NCI-H446 (cell line): ENCODE data around the gene LRPAP1.

Experiments used
- DNase-seq, 2 experiments: peaks; one replicate each; lab custom pipeline; 2025; lab: John Stamatoyannopoulos, UW

LRPAP1 gene

GRCh38 chr4:3531318-3531878 lies 824 bp downstream of the LRPAP1 start:
- DNase-seq, result no peak

DNA sequence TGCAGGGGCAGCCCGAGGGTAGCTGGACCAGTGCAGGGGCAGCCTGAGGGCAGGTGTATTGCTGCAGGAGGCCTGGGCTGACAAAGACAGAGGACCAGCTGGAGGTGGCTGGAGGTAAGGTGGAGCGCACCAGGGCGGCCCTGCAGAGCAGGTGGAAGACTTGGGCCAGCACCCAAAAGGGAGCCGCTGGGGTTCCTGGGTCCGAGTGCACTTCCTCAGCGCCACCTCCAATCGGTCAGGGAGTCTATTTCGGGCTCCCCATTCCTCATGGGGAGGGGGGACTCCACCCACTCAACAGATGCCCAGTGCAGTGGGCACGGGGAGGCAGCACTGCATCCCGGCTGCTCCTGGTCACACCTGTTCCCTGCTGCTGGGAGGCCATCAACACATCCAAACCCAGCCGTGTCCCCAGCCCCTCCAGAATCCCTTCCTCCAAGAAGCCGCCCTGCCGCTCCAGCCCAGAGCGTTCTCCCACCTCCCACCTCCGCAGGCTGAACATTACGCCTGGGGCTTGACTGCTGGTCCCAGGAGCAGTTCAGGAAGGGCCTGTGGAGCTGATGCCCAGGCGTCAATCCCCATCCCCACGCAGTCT lies 1.5 kb downstream of the LRPAP1 start:
- DNase-seq, result no peak

DNA sequence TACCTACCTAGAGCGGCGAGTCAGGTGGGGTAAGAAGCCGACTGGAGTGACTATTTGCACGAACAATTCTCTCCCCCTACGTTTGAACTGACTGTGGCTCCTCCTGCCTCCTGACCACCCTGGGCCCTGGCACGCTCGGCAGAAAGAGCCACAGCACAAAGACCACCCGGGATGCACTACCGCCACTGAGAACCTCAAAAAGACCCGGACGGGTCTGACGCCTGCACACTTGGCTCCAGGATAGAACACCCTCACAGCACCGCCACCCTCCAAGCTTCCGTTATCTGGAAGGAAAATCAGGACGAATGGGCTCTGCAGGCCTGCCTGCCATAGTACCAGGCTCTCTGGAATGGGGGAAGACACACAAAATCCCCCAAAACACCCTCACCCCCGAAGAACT lies 2.2 kb downstream of the LRPAP1 start:
- DNase-seq, result no peak

GRCh38 chr4:3529363-3529762 lies 2.9 kb downstream of the LRPAP1 start:
- DNase-seq, result no peak

DNA sequence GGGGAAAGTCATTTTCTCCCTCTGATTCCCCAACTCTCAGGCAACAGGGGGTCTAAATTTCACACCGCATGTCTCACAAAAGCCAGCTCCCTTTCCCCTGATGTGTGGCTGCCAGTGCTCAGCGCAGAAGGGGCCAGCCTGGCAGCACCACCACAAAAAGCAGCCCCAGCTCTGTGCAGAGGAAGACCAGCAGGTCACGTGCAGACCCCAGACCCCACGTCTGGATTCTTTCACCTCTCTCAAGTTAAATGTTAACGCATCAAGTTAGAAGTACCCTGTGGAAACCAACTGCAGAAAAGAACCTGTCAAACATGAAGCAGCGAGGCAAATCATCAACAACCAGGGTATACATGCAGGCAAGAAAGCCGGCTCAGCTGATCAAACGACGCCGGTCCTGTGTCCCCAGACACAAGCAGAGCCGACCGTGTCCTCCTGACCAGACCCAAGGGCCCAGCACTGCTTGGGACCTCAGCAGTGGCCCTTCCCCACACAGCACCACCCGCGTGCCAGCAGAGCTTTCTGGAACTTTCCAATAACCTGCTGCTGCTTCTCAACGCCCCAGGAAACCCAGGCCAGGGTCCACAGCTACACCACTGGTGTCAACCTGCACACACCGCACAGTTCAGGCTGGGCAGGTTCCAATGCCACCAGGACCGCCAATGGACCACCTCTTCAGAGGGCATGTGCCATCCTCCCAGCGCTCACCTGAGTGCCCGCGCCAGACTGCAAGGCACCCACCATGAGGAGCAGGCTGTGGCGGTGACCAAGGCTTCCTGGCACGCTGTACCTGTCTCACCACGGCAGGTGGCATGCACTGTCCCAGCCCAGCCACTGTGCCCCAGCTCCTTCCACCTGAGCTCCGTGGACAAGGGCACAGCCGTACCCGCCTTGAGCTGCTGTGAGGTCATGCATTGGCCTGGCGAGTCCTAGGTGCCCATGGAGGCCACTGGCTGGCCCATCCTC lies 4.0 kb downstream of the LRPAP1 start:
- no peak for DNase-seq

DNA sequence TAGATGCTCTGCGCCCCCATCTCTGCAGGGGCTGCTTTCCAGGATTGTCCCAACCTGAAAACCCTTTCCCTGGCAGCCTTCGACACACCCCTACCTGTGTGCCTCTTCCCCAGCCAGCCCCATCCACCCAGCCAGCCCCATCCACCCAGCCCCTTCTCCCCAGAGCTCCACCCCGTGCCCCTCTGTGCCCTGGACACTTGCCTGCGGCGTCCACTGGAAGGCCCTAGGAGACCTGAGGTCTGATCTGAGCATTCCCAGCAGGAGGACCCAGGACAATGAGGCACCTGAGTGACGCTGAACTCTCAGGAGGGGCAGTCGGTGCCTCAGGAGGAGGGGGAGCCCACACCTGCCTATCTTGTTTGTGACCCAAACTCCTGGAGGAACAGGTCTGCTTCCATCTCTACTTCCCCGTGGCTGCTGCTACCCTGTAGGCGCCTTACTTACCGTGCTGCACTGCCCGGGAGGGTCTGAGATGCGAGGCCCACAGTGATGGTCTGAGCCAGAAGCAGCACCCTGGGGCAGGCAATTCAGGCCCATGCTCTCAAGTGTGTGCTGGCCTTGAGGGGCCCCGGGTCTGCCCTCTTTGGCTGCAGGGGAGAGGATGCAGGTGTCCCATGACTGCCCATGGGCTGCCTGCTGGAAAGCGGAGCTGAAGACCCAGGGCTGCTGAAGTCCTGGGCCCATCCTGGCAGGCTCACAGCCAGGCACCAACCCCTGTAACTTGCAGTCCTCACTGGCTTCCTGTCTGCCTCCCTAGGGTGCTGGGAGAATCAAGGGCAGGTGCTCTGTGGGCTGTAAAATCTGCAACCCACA lies 4.9 kb downstream of the LRPAP1 start:
- no peak for DNase-seq

GRCh38 chr4:3526456-3526855 lies 5.8 kb downstream of the LRPAP1 start:
- no peak for DNase-seq

- no peak for DNase-seq
These were observed 6.4 kb downstream of the LRPAP1 start for GRCh38 chr4:3525532-3526430.

DNA sequence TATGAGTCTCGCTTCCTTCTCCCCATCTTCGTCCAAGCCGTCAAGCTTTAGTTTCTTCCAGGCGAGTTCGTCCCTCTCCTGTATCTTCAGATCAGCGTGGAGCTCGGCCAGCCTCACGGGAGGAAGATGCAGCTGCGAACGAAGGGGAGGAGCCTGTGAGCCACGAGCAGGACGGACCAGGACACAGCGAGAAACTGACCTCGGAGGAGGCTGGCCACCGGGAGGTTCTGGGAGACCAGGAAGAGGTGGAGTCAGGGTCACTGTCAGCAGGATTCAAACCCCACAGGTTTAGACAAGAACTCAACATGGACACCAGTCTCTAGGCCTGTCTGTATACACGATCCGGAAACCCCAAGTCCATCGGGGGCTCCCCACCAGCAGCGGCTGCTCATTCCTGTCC lies 7.3 kb downstream of the LRPAP1 start:
- DNase-seq, result no peak

- DNase-seq, result no peak
These were observed 7.9 kb downstream of the LRPAP1 start for GRCh38 chr4:3524349-3524748.

GRCh38 chr4:3523628-3524221 lies 8.5 kb downstream of the LRPAP1 start:
- no peak for DNase-seq

GRCh38 chr4:3523146-3523627 lies 9.0 kb downstream of the LRPAP1 start:
- no peak for DNase-seq

GRCh38 chr4:3522651-3523050 lies 9.6 kb downstream of the LRPAP1 start:
- DNase-seq, result no peak

- DNase-seq, result no peak
These were observed 9.9 kb downstream of the LRPAP1 start for GRCh38 chr4:3522326-3522640.

DNA sequence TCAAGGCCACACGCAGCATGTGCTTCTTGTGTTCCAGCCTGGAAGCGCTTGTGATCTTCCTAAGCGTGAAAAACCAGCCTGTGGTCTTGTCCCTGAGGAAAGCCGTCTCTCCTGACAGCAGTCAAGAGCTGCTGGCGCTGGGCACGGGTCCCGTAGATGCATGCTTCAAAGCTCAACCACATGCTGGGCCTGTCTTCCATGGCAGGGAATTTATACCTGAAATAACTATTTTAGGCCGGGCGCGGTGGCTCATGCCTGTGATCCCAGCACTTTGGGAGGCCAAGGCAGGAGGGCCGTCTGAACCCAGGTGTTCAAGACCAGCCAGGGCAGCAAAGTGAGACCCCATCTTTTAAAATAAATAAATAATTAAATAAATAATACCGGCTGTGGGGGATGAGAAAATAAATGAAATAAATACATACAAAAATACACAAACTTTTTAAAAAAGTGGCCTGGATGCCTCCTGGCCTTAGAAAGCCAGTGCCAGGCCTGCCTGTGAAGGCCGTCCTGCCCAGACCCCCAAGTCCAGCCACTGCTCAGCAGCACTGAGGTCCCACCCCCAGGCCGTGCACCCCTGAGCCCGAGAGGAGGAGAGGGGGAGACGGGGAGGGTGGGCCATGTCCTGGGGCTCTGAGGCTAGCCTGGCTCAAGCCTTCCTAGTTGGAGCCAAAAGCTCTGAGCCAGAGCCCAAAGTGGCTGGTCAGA lies 10.4 kb downstream of the LRPAP1 start:
- no peak for DNase-seq

- no peak for DNase-seq
These were observed 11.2 kb downstream of the LRPAP1 start for GRCh38 chr4:3520796-3521600.

- no peak for DNase-seq
These were observed 11.9 kb downstream of the LRPAP1 start for GRCh38 chr4:3520276-3520675.

- no peak for DNase-seq
These were observed 12.6 kb downstream of the LRPAP1 start for GRCh38 chr4:3519468-3520264.

GRCh38 chr4:3518941-3519340 lies 13.3 kb downstream of the LRPAP1 start:
- DNase-seq, result no peak
